ENCODE results near the gene OPALIN. TPM values are rescaled to one million over a fixed set of nuclear protein-coding genes. Genes with fewer than 3 reads are reported as not detected.

OPALIN gene
- total RNA-seq, 4 donors from 2014 or later: not detected

GRCh38 chr10:96339956-96340904, 18.6 kb downstream of the OPALIN start:
- intact Hi-C loops (cut with DNase I): no loop called here
- H3K27ac ChIP-seq (replicated peaks in 1 of 4): no peak overlapping the region
- no peaks in the 10 kb centered on the region for H3K4me1 ChIP-seq
- DNase-seq (ENCODE audit: extremely low spot score): no peak
- no peaks in the 10 kb centered on the region for H3K9me3 ChIP-seq
- TF ChIP-seq POLR2AphosphoS5 (IDR thresholded peaks at IDR 0.05): no peak
- TF ChIP-seq, protein P1, sequence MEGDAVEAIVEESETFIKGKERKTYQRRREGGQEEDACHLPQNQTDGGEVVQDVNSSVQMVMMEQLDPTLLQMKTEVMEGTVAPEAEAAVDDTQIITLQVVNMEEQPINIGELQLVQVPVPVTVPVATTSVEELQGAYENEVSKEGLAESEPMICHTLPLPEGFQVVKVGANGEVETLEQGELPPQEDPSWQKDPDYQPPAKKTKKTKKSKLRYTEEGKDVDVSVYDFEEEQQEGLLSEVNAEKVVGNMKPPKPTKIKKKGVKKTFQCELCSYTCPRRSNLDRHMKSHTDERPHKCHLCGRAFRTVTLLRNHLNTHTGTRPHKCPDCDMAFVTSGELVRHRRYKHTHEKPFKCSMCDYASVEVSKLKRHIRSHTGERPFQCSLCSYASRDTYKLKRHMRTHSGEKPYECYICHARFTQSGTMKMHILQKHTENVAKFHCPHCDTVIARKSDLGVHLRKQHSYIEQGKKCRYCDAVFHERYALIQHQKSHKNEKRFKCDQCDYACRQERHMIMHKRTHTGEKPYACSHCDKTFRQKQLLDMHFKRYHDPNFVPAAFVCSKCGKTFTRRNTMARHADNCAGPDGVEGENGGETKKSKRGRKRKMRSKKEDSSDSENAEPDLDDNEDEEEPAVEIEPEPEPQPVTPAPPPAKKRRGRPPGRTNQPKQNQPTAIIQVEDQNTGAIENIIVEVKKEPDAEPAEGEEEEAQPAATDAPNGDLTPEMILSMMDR (IDR thresholded peaks at IDR 0.05): peak; percentile 35 to 47 (median 37)
- no peak for TF ChIP-seq EP300 (IDR thresholded peaks at IDR 0.05)
- TF ChIP-seq POLR2A (IDR thresholded peaks at IDR 0.05; ENCODE audit: low read depth): no peak
- H3K27me3 ChIP-seq: peaks cover 0 to 15% (median under 1%) of the 10 kb centered on the region in 4 donors
- WGBS: 44% methylated on average over 7 of the region's 7 CpGs
- no peak overlapping the region for H3K4me3 ChIP-seq
- H3K36me3 ChIP-seq: no peaks in the 10 kb centered on the region

- TF ChIP-seq EP300 (IDR thresholded peaks at IDR 0.05) (no peak), POLR2AphosphoS5 (IDR thresholded peaks at IDR 0.05) (no peak), POLR2A (IDR thresholded peaks at IDR 0.05; ENCODE audit: low read depth) (no peak)
- TF ChIP-seq, protein P1 (IDR thresholded peaks at IDR 0.05): no peak
- DNase-seq (ENCODE audit: extremely low spot score): no peak
- Histone ChIP-seq H3K4me3 (no peak overlapping the region), H3K9me3 (no peaks in the 10 kb centered on the region), H3K27ac (replicated peaks in 1 of 4) (no peak overlapping the region), H3K27me3 (peaks cover 0 to 15% (median 1%) of the 10 kb centered on the region in 4 donors), H3K4me1 (no peaks in the 10 kb centered on the region), H3K36me3 (no peaks in the 10 kb centered on the region)
- 95% methylated on average over 4 of the region's 4 CpGs for WGBS
- intact Hi-C loops (cut with DNase I): no loop called here
Measured at GRCh38 chr10:96339383-96339782, 19.4 kb downstream of the OPALIN start.

DNA sequence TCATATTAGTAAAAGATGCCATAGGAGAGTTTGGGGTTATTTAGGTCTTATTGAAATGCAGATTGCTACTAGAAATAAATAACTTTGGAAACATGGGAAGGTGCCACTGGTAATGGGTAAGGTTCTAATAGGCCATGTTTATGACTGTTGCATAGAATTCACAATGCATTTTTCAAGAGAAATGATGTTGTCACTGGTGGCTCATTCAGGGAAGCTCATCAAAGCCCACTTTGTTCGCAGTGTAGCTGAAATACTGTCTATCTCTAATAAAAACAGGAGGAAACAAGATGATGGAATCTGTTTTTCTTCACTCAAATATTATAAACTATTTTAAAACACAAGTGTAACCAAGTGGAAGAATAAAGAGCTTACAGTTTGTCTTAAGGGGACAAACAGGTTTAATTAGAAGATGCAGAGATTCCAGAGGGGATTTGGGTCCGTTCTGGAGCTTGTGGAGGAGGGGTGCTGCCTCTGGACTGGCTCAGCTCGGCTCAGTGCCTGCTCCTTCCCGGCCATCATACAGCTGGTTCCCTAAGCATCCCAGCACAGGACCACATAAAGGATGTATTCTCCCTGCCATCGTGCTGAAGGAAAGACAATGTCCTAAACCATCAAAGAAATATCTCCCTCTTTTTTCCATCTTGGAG, 20.4 kb downstream of the OPALIN start:
- Histone ChIP-seq H3K4me3 (no peak overlapping the region), H3K27ac (replicated peaks in 1 of 4) (no peak overlapping the region), H3K4me1 (no peaks in the 10 kb centered on the region), H3K36me3 (no peaks in the 10 kb centered on the region), H3K27me3 (peaks cover 0 to 8% (median 1%) of the 10 kb centered on the region in 4 donors), H3K9me3 (no peaks in the 10 kb centered on the region)
- no peak for DNase-seq (ENCODE audit: extremely low spot score)
- intact Hi-C loops (cut with DNase I): no loop called here
- 39% methylated on average over 5 of the region's 5 CpGs for WGBS
- no peak for TF ChIP-seq POLR2A (IDR thresholded peaks at IDR 0.05; ENCODE audit: low read depth)
- TF ChIP-seq EP300 (IDR thresholded peaks at IDR 0.05): no peak
- TF ChIP-seq, protein P1 (IDR thresholded peaks at IDR 0.05): no peak
- TF ChIP-seq POLR2AphosphoS5 (IDR thresholded peaks at IDR 0.05): no peak

GRCh38 chr10:96337106-96337505, 21.7 kb downstream of the OPALIN start:
- Histone ChIP-seq H3K36me3 (no peaks in the 10 kb centered on the region), H3K27ac (replicated peaks in 1 of 4) (no peak overlapping the region), H3K9me3 (no peaks in the 10 kb centered on the region), H3K4me3 (no peak overlapping the region), H3K4me1 (no peaks in the 10 kb centered on the region), H3K27me3 (peaks cover 0 to 8% (median 1%) of the 10 kb centered on the region in 4 donors)
- intact Hi-C loops (cut with DNase I): no loop called here
- WGBS: 100% methylated on average over 2 of the region's 2 CpGs
- TF ChIP-seq POLR2A (IDR thresholded peaks at IDR 0.05; ENCODE audit: low read depth) (no peak), POLR2AphosphoS5 (IDR thresholded peaks at IDR 0.05) (no peak), EP300 (IDR thresholded peaks at IDR 0.05) (no peak)
- TF ChIP-seq, protein P1 (IDR thresholded peaks at IDR 0.05): no peak
- DNase-seq (ENCODE audit: extremely low spot score): no peak

Data from esophagus muscularis mucosa (tissue), 4 donors.